GM18507 (cell line): ENCODE data around the gene MED13.
A peak's percentile ranks its signal among the peaks of the same experiment; 100 is the strongest.
"Not testable (repeated sequence)": the region's sequence is repeated elsewhere in the genome, so short reads cannot be mapped to it uniquely, and the experiment has no call there.

Experiments
- DNase-seq: peaks from one replicate; pipeline ENCODE4 v3.0.0; 2011; ENCODE audit warnings: low read depth; ENCODE audit not compliant: insufficient read length; ENCODE audit errors: extremely low spot score
- FAIRE-seq: peaks from 2 replicates; lab custom pipeline; 2011; peaks lifted over from hg19 to GRCh38; lab: Jason Lieb, UNC

The MED13 gene

DNA sequence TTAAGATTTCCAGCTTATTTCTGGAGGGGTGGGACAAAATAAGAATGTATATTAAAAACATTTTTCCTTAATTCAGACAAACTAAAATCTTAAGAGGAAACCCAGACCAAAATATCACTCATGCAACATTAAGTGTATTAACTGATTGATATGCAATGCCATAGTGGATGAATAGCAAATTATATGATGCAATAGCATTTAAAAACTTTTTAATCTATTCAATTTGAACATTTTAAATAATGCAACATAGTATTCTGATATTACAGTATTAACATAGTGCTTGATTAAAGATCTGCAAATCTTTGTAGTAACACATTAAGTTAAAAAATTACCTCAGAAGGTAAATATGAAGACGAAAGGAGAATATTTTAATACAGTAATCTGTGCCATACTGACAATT lies 122.0 kb downstream of the MED13 start:
- no peak for DNase-seq
- no peak for FAIRE-seq

DNA sequence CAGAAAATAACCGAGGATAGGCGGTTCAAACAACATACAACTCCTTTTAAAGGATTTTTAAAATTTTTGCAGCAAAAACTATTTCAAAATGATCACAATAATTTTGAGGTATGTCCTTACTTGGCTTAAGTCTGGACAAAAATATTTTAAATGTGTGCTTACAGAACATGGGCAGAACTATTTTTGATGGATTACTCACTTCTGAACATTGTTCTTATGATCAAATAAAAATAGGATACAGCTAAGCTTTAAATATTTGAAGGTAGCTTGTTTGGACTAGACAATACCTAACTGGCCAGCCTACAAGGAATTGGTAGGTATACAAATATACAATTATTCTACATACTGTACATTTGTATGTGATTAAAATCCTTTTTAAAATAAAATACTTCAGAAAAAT lies 123.0 kb downstream of the MED13 start:
- no peak for FAIRE-seq

GRCh38 chr17:61928101-61928436 lies 137.0 kb downstream of the MED13 start:
- no peak for FAIRE-seq
- no peak for DNase-seq

More for the DNA sequence above, 123.0 kb downstream of the MED13 start:
- DNase-seq: no peak

DNA sequence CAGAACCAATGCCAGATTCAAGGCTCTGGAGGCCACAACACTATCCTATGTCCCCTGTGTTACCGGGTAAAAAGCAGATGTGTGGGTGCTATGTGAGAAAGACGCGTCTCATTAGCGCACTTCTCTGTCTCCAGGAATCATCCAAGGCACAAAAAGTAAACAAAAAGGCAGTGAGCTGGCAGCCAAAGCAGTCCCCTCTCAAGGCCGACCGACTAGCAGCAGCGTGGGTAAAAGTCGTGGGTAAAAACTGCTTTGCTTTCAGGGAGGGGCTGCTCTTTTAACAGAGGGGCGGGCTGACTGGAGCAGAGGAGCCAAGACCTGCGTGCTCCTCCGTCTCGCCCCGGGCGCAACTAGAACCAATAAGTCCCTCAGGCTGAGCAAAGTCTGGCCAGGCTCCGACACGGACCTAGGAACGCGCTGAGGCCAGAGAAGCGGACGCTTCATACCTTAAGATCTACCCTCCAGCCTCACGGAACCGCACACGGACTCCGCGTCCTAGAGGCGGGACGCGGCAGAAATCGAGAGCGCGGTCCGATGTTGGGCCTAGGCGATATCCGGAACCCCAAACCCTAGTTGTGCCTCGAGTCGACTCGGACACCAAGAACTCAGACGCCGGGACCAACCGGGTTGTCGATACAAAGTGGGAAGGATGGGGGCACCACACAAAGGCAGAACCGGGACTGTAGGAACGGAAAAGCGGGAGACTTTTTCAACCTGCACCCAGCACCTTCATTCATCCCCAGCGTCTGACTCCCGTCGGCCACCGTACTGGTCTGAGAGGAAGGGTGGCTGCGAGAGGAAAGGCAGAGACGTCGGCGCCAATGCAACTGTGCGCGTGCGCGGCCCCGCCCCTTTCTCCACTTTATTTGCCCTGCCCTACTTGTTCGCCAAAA lies 137.6 kb downstream of the MED13 start, which contains the start of gene INTS2:
TSS of gene INTS2 (minus strand) at position 775 of the 893 bp plus-strand sequence. CDS start 1,338 bp downstream, outside the sequence.
- peak; percentile 92 for FAIRE-seq
- DNase-seq: peak; percentile 91

- DNase-seq (no peak), FAIRE-seq (no peak)
These were observed 138.3 kb downstream of the MED13 start for GRCh38 chr17:61926826-61927207.

- FAIRE-seq, DNase-seq: not testable (repeated sequence)
These were observed 149.9 kb downstream of the MED13 start for GRCh38 chr17:61915162-61915561.

DNA sequence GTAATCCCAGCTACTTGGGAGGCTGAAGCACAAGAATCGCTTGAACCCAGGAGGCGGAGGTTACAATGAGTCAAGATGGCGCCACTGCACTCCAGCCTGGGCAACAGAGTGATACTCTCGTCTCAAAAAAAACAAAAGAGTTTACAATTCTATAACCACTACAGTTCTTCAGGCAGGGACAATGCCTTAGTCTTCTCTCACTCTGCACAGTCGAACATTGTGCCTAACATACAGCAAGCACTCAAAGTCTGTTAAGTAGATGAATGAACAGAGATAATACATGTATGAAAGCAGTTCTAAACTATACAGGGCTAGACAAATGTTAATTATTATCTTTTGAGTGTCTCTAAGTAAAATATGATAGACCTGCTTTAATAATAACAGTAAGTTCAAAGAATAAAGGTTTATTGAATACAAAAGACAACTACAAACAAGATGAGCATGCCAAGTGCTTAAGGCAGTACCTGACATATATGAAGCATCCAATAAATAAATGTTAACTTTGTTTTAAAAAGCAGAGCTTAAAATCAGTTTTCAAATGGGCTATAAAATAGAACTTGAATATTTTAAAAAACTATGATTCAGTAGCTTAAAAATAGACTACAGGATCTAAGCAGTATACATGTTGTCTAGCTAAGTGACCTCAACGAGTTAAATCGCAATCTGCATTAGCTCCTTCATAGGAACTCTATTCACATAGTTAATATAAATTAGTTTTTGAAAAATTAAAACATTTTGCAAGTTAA lies 156.6 kb downstream of the MED13 start:
- DNase-seq (no peak), FAIRE-seq (no peak)

DNA sequence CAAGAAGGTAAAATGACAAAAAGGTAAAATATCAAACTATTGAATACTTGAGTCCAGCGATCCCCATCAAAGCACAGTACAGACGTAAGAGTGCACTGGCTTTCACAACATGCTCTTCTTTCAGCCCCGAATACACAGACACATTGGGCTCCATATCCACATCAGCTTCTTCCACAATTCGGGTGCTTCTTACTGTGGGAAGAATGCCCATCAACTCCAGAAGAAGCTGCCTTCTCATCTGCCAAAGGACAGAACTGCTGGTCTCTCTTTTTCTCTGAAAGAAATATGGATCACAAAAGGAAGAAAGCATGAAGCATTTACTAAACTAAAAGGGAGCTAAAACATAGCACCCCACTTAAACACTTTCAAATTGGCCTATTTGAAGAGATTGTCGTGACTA lies 157.7 kb downstream of the MED13 start:
- no peak for FAIRE-seq
- no peak for DNase-seq

DNA sequence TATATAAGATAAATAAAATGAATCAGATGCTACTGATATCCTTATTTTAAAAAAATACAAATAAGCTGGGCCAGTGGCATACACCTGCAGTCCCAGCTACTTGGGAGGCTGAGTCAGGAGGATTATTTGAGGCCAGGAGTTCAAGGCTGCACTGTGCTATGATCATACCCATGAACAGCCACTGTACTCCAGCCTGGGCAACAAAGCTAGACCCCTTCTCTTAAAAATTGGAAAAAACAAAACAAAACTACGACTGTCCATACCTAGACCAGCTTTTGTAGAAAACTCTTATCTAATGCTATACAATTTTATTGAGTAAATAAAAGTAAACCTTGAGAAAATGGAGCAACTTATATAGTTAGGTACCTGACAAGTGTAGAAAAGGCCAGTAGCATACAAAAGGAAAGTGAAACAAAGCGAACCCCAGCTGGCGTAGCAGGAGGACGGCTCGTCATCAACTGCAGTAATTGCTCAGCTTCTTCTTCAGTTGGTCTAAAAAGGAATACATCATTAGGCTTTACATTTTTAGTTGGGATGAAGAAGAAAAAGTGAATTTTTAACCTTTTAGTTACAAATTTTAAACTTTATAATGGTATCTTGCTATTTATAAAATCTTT lies 160.9 kb downstream of the MED13 start:
- DNase-seq (peak; percentile 22), FAIRE-seq (peak; percentile 88)

- DNase-seq (no peak), FAIRE-seq (no peak)
These were observed 161.8 kb downstream of the MED13 start for GRCh38 chr17:61903251-61903650.

DNA sequence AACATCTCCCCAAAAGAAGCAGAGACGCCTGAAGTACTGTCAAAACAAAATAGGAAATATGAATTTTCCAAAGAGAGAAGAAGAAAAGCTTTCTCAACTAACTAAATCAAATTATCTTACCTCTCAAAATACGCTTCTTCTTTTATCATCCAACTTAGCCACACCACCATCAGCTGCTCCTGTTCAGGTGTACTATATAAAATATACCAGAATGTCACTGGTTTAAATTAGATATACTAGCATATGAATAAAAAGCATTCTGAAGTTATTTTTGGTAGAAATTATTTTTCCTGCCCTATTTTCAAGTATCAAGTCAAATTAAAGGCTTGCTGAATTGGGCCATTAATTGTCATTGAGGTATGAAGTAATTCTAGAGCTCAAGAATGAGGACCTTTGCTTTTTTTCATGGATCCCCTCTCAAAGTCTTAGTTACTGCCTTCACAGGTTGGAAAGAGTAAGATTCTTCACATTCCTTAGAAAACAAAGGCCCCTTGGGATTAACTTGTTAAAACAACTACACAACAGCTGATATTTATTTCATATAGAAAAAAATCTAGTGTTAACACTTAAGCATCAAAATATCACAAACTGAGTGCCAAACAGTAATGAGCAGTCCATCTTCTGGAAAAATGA lies 167.4 kb downstream of the MED13 start:
- FAIRE-seq: no peak

GRCh38 chr17:61895391-61895790 lies 169.7 kb downstream of the MED13 start:
- no peak for FAIRE-seq
- no peak for DNase-seq

More for the DNA sequence above, 167.4 kb downstream of the MED13 start:
- DNase-seq: no peak

DNA sequence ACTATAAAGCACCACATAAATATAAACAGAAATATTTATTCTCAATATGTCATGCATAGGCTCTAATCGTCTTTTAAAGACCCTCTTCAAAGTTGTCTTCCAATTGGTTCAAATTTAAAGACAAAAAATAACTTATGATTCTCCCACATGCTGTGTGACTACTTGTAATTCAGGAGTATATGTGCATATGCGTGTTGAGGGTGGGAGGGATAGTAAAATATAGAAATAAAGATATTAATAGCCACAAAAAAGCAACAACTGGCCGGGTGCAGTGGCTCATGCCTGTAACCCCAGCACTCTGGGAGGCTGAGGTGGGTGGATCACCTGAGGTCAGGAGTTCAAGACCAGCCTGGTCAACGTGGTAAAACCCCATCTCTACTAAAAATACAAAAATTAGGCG lies 170.8 kb downstream of the MED13 start:
- not testable (repeated sequence) for FAIRE-seq, DNase-seq
